HL-60 (cell line): ENCODE measurements around the gene PACRG.

ENCODE experiments used
- DNase-seq, 2 experiments: peaks; one replicate each; pipeline ENCODE4 v3.0.0-alpha.2; 2010 to 2020; ENCODE audit warnings: low read depth in 1 of 2, low spot score in 1 of 2
- H3K27ac ChIP-seq: fragments of 250-450 bp; sonication (Bioruptor Pico); replicated peaks from 2 replicates; pipeline ENCODE4 v1.5.1; 2020; ENCODE audit warnings: mild to moderate bottlenecking, moderate library complexity
- H3K27me3 ChIP-seq: fragments of 250-450 bp; sonication (Bioruptor Pico); 2 replicates; pipeline ENCODE4 v1.5.1; 2021; ENCODE audit warnings: mild to moderate bottlenecking, moderate library complexity; ENCODE audit not compliant: insufficient read depth, poor library complexity, severe bottlenecking
- H3K4me3 ChIP-seq: replicated peaks from 2 replicates; pipeline ENCODE4 v1.5.1; 2011; ENCODE audit warnings: mild to moderate bottlenecking, control low read depth, low read length; ENCODE audit not compliant: insufficient read depth
- CTCF ChIP-seq: IDR thresholded peaks from one replicate; pipeline ENCODE4 v1.5.1; 2011; ENCODE audit warnings: low read length, control low read depth, inconsistent platforms; ENCODE audit not compliant: insufficient read depth
- GABPA ChIP-seq: IDR thresholded peaks from 2 replicates; pipeline ENCODE4 v1.6.1; 2012; ENCODE audit warnings: low read depth
- POLR2AphosphoS5 ChIP-seq: IDR thresholded peaks from 2 replicates; pipeline ENCODE4 v1.6.1; 2012; ENCODE audit warnings: low read depth
- REST ChIP-seq: IDR thresholded peaks from 2 replicates; pipeline ENCODE4 v1.6.1; 2012; ENCODE audit warnings: low read depth; ENCODE audit not compliant: insufficient replicate concordance
- SPI1 ChIP-seq: IDR thresholded peaks from 2 replicates; pipeline ENCODE4 v1.6.1; 2012; ENCODE audit warnings: low read depth, mild to moderate bottlenecking, borderline replicate concordance

Gene PACRG

GRCh38 chr6:162785632-162786242 lies 58.0 kb downstream of the PACRG start:
- TF ChIP-seq SPI1 (no peak), REST (no peak), POLR2AphosphoS5 (no peak), GABPA (no peak), CTCF (no peak)
- H3K27me3 ChIP-seq = no peaks in the 10 kb centered on the region
- H3K27ac ChIP-seq = no peak overlapping the region
- H3K4me3 ChIP-seq = no peak overlapping the region
- no peak for DNase-seq

DNA sequence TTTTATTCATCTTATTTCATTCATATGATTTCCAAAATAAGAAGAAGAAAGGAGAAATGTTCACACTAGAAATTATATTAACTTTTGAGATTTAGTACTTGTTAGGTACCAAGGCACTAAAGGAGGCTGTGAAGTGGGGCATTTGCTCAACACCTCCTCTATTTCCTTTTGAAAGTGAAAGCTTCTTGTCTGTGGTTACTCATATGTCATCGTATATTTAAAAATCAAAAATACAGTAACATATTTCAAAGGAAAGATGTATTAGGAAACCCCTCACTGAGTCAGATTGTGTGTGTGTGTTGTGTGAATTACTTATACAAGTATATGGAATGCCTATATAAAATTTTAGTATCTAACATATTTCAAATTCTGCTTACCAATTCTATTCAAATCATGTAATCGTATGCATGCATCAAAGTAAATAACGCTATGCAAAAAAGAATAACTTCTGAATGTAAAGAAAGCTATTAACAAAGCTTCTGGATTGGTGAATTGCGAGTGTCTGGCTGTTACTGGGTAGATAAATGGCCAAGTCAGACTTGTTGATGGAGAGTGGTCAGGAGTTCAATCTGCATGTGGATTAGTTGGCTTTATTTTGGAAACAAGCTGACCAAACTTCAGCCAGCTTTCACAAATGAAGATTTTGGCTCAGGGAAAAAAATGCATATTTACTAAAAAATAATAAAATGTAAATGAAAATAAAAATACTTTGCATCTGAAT lies 70.9 kb downstream of the PACRG start:
- Histone ChIP-seq H3K4me3 (no peak overlapping the region), H3K27me3 (no peaks in the 10 kb centered on the region), H3K27ac (no peak overlapping the region)
- no peak for DNase-seq
- no peak for TF ChIP-seq CTCF
- TF ChIP-seq REST = no peak
- no peak for TF ChIP-seq GABPA
- TF ChIP-seq SPI1 = no peak
- TF ChIP-seq POLR2AphosphoS5 = no peak

DNA sequence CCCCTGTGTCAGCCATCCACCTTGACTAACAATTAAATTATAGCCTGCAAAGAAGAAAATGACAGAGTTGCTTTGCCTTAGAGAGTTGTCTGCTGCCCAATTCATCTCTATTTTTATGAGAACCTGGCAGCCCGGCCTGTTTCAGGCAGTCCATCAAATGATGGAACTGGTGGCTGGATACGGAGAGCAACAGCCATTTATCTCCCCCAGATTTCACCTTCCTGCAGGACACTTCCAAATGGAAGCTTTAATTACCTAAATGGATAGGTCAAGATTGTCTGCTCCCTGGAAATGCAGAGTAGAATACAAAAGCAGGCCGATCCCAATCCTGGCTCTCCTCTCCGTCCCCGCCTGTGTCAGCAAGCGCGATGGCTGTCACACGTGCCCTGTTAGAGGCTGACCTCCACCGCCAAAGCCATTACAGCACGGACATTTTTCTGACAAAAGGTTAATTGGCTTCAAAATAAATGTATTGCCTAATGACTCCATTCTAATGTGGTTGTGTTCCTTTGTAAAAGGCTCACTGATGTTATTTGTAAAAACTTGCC lies 86.7 kb downstream of the PACRG start:
- no peak overlapping the region for H3K27ac ChIP-seq
- DNase-seq = no peak
- no peak for TF ChIP-seq CTCF
- no peak for TF ChIP-seq POLR2AphosphoS5
- TF ChIP-seq SPI1 = no peak
- TF ChIP-seq GABPA = no peak
- TF ChIP-seq REST = no peak

More for the DNA sequence above, 86.7 kb downstream of the PACRG start:
- Histone ChIP-seq H3K4me3 (no peak overlapping the region), H3K27me3 (no peaks in the 10 kb centered on the region)
